Endothelial cell of umbilical vein (primary cell): ENCODE results near the gene HSPB6. TPM values are rescaled to one million over a fixed set of nuclear protein-coding genes. Genes with fewer than 3 reads are reported as not detected.

ENCODE experiments used
- BruUV-seq: library from RNA; stranded (reverse); fragments of 400-500 nt; replicated peaks from 2 replicates; lab custom pipeline; 2021; lab: Mats Ljungman, UMichigan
- CTCF ChIA-PET: fragments of 300-600, 350-600 bp; sonication (Branson Sonifier 250); formaldehyde crosslinking; loops from one replicate; lab custom pipeline; 2021; ENCODE audit warnings: antibody characterized with exemption, inconsistent platforms; lab: Charles Lee
- POLR2A ChIA-PET: fragments of 300-600, 350-600 bp; sonication (Branson Sonifier 250); formaldehyde crosslinking; loops from one replicate; lab custom pipeline; 2021; ENCODE audit warnings: antibody characterized with exemption, inconsistent platforms; lab: Charles Lee
- DNase-seq: peaks from one replicate; pipeline ENCODE4 v3.0.0-alpha.2; 2011; ENCODE audit warnings: low read depth, low spot score
- FAIRE-seq: peaks from 2 replicates; lab custom pipeline; 2011; peaks lifted over from hg19 to GRCh38; lab: Jason Lieb, UNC
- H2AFZ ChIP-seq: 2 replicates; pipeline ENCODE4 v1.6.0; 2012; ENCODE audit warnings: low read depth, low read length, control low read depth, inconsistent platforms
- H3K27ac ChIP-seq: 2 replicates; pipeline ENCODE4 v1.5.1; 2011; ENCODE audit warnings: low read depth, mild to moderate bottlenecking, control low read depth, low read length, moderate library complexity; ENCODE audit not compliant: insufficient read depth
- H3K27me3 ChIP-seq, 2 experiments: 2 replicates each; pipeline versions ENCODE4 v1.6.0 to v1.6.1; 2011; ENCODE audit warnings: low read length in 2 of 2, mixed read lengths in 1 of 2; ENCODE audit not compliant: control insufficient read depth in 2 of 2, insufficient read depth in 2 of 2
- H3K36me3 ChIP-seq, 2 experiments: 2 replicates in 1 of 2; 3 replicates in 1 of 2; pipeline ENCODE4 v1.5.1; 2011; ENCODE audit warnings: low read length in 2 of 2, mild to moderate bottlenecking in 1 of 2, moderate library complexity in 1 of 2; ENCODE audit not compliant: control insufficient read depth in 2 of 2, insufficient read depth in 2 of 2; ENCODE audit errors: extremely low read depth in 1 of 2
- H3K4me1 ChIP-seq: 3 replicates; pipeline ENCODE4 v1.5.1; 2011; ENCODE audit warnings: mild to moderate bottlenecking, low read length; ENCODE audit not compliant: control insufficient read depth, insufficient read depth; ENCODE audit errors: extremely low read depth
- H3K4me2 ChIP-seq: 2 replicates; pipeline ENCODE4 v1.6.1; 2011; ENCODE audit warnings: low read length, control low read depth, mixed read lengths; ENCODE audit not compliant: insufficient read depth
- H3K4me3 ChIP-seq, 3 experiments: fragments of 200-600 bp in 1 of 3; sonication (generic), shearing (Covaris generic) in 1 of 3; replicated peaks in 1 of 3; 2 replicates each; pipeline ENCODE4 v1.5.1; 2011 to 2016; ENCODE audit warnings: control low read depth in 3 of 3, low read length in 3 of 3, mild to moderate bottlenecking in 2 of 3, inconsistent platforms in 1 of 3, low read depth in 1 of 3, moderate library complexity in 1 of 3; ENCODE audit not compliant: insufficient read depth in 1 of 3
- H3K79me2 ChIP-seq: 2 replicates; pipeline ENCODE4 v1.6.0; 2012; ENCODE audit warnings: low read length, inconsistent platforms; ENCODE audit not compliant: control insufficient read depth, insufficient read depth
- H3K9ac ChIP-seq: replicated peaks from 2 replicates; pipeline ENCODE3; 2011; ENCODE audit warnings: low read length, control low read depth; ENCODE audit not compliant: insufficient read depth; ENCODE audit errors: extremely low read depth
- H3K9me1 ChIP-seq: replicated peaks from 3 replicates; pipeline ENCODE4 v1.6.0; 2011; ENCODE audit warnings: mild to moderate bottlenecking, low read length; ENCODE audit not compliant: control insufficient read depth, insufficient read depth; ENCODE audit errors: extremely low read depth
- H3K9me3 ChIP-seq: replicated peaks from 2 replicates; pipeline ENCODE4 v1.5.1; 2012; ENCODE audit warnings: low read length, inconsistent platforms; ENCODE audit not compliant: control insufficient read depth, insufficient read depth
- H4K20me1 ChIP-seq: replicated peaks from 2 replicates; pipeline ENCODE3; 2011; ENCODE audit warnings: mild to moderate bottlenecking, low read length; ENCODE audit not compliant: control insufficient read depth, insufficient read depth; ENCODE audit errors: extremely low read depth
- EZH2 ChIP-seq: IDR thresholded peaks from 2 replicates; pipeline ENCODE4 v1.6.1; 2012; ENCODE audit warnings: borderline replicate concordance, low read depth, mild to moderate bottlenecking, moderate library complexity, low read length, inconsistent platforms; ENCODE audit not compliant: severe bottlenecking
- FOS ChIP-seq: IDR thresholded peaks from 2 replicates; pipeline ENCODE4 v1.6.1; 2011; ENCODE audit warnings: mild to moderate bottlenecking, low read length, moderate library complexity, borderline replicate concordance; ENCODE audit not compliant: insufficient read depth
- GATA2 ChIP-seq: IDR thresholded peaks from 2 replicates; pipeline ENCODE4 v1.7.0; 2011; ENCODE audit warnings: low read depth, mild to moderate bottlenecking, moderate library complexity, mixed read lengths, low read length; ENCODE audit not compliant: insufficient read length, insufficient read depth
- JUN ChIP-seq: IDR thresholded peaks from 2 replicates; pipeline ENCODE4 v1.6.1; 2011; ENCODE audit warnings: borderline replicate concordance, low read depth; ENCODE audit not compliant: insufficient read length, insufficient read depth
- MYC ChIP-seq: IDR thresholded peaks from one replicate; pipeline ENCODE4 v1.6.1; 2011; ENCODE audit warnings: mild to moderate bottlenecking, low read depth, low read length
- POLR2A ChIP-seq: IDR thresholded peaks from 2 replicates; pipeline ENCODE4 v1.6.1; 2012; ENCODE audit warnings: low read depth, mild to moderate bottlenecking, control low read depth, low read length
- POLR2AphosphoS5 ChIP-seq: IDR thresholded peaks from 2 replicates; pipeline ENCODE4 v1.6.1; 2012; ENCODE audit warnings: low read depth, mild to moderate bottlenecking, control low read depth, low read length, moderate library complexity; ENCODE audit not compliant: insufficient read depth
- dilution Hi-C: fragments of 300-500 bp; cut with MboI; formaldehyde crosslinking; loops from one replicate; pipeline ENCODE4 v1.15.0; 2019; ENCODE audit warnings: low sequenced_read_pairs; ENCODE audit not compliant: extremely low pct_ligation_motif_present
- intact Hi-C: fragments of 100-400 bp; cut with micrococcal nuclease; formaldehyde crosslinking; loops from one replicate; pipeline ENCODE4 v1.10.0; 2022
- polyA plus RNA-seq, 4 experiments: library from polyadenylated mRNA; depleted of rRNA in 3 of 4; stranded (reverse) in 3 of 4; unstranded in 1 of 4; fragments of >200 nt; gene quantifications; 2 replicates each; pipeline versions ENCODE4 v1.2.1 to v1.2.3, GENCODE V29; 2011 to 2012; ENCODE audit warnings: missing spikeins in 1 of 4
- total RNA-seq: library from RNA; stranded (reverse); gene quantifications from 2 replicates; pipeline ENCODE4 v1.2.3, GENCODE V29; 2021
- TF ChIP-seq, protein P1 (sequence below): IDR thresholded peaks from 2 replicates; pipeline ENCODE4 v1.6.1; 2011; ENCODE audit not compliant: insufficient read depth, insufficient read length
- TF ChIP-seq, protein P2 (sequence below), 2 donors: IDR thresholded peaks; 1 replicate in 1 of 2; 2 replicates in 1 of 2; pipeline ENCODE4 v1.5.1; 2011; ENCODE audit warnings: low read length in 2 of 2, mild to moderate bottlenecking in 2 of 2, moderate library complexity in 2 of 2, control low read depth in 1 of 2, inconsistent platforms in 1 of 2, low read depth in 1 of 2; ENCODE audit not compliant: insufficient read depth in 1 of 2; ENCODE audit errors: extremely low read depth in 1 of 2

HSPB6 gene
- total and polyA plus RNA-seq, 2 donors (not counting 3 experiments of a cell fraction or from before 2014, with no cell fraction given), result 3.4 to 6.2 TPM

DNA sequence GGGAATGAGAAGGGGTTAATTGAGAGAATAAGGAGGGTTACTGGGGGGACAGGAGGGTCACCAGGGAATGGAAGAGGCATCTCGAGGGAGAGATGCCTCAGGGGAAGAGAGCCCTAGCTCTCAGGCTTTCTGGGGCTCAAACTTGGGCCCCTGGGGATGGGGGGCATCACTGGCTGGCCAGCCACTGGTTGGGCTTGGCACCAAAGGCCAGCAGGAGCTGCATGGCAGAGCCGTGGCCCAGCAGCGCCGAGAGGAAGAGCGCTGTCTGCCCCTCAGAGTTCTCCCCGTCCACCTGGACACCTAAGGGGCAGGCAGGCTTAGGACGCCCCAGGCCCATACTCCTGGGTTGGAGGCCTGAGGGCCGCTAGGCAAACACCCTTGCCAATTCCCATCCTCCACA, 36.1 kb upstream of the HSPB6 start:
- no TSS peak for BruUV-seq
- Histone ChIP-seq H3K4me1 (no peaks in the 10 kb centered on the region), H4K20me1 (no peaks in the 10 kb centered on the region), H3K4me2 (no peak overlapping the region), H3K36me3 (no peaks in the 10 kb centered on the region), H3K79me2 (no peaks in the 10 kb centered on the region), H2AFZ (no peak overlapping the region), H3K27ac (no peak overlapping the region), H3K9me1 (no peaks in the 10 kb centered on the region), H3K27me3 (peaks cover 11 to 20% of the 10 kb centered on the region in 2 experiments), H3K9me3 (no peaks in the 10 kb centered on the region), H3K9ac (no peak overlapping the region), H3K4me3 (no peak overlapping the region)
- FAIRE-seq (no peak), DNase-seq (no peak)
- intact Hi-C loops, result no loop called here
- CTCF ChIA-PET, result no interaction called here
- dilution Hi-C loops, result no loop called here
- TF ChIP-seq EZH2, result no peak
- TF ChIP-seq FOS, result no peak
- TF ChIP-seq POLR2A, result no peak
- no peak for TF ChIP-seq GATA2
- TF ChIP-seq, protein P1, sequence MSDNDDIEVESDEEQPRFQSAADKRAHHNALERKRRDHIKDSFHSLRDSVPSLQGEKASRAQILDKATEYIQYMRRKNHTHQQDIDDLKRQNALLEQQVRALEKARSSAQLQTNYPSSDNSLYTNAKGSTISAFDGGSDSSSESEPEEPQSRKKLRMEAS, result no peak
- TF ChIP-seq, protein P2, sequence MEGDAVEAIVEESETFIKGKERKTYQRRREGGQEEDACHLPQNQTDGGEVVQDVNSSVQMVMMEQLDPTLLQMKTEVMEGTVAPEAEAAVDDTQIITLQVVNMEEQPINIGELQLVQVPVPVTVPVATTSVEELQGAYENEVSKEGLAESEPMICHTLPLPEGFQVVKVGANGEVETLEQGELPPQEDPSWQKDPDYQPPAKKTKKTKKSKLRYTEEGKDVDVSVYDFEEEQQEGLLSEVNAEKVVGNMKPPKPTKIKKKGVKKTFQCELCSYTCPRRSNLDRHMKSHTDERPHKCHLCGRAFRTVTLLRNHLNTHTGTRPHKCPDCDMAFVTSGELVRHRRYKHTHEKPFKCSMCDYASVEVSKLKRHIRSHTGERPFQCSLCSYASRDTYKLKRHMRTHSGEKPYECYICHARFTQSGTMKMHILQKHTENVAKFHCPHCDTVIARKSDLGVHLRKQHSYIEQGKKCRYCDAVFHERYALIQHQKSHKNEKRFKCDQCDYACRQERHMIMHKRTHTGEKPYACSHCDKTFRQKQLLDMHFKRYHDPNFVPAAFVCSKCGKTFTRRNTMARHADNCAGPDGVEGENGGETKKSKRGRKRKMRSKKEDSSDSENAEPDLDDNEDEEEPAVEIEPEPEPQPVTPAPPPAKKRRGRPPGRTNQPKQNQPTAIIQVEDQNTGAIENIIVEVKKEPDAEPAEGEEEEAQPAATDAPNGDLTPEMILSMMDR (IDR thresholded peaks at IDR 0.05; ENCODE audit: extremely low read depth in 1 of 2, insufficient read depth in 1 of 2, low read depth in 1 of 2, low read length in 2 of 2), result no peak
- no peak for TF ChIP-seq POLR2AphosphoS5
- no peak for TF ChIP-seq MYC
- no peak for TF ChIP-seq JUN
- POLR2A ChIA-PET, result no interaction called here
